Esophagus (tissue), 2 donors: Measurements from ENCODE around the gene EGFR. TPM values are rescaled to one million over a fixed set of nuclear protein-coding genes. Genes with fewer than 3 reads are reported as not detected.

ENCODE experiments used
- H3K27ac ChIP-seq, 2 donors: one replicate each; pipeline ENCODE4 v1.5.1; 2013; ENCODE audit warnings: low read depth in 2 of 2, mild to moderate bottlenecking in 2 of 2, inconsistent platforms in 1 of 2, low read length in 1 of 2, moderate library complexity in 1 of 2
- H3K27me3 ChIP-seq, 2 donors: one replicate each; pipeline ENCODE4 v1.6.1; 2013; ENCODE audit warnings: low read length in 2 of 2, control low read depth in 1 of 2, mild to moderate bottlenecking in 1 of 2; ENCODE audit not compliant: insufficient read depth in 2 of 2, control insufficient read depth in 1 of 2
- H3K36me3 ChIP-seq, 2 donors: one replicate each; pipeline ENCODE4 v1.6.1; 2013; ENCODE audit warnings: low read length in 1 of 2; ENCODE audit not compliant: control insufficient read depth in 2 of 2, insufficient read depth in 2 of 2
- H3K4me1 ChIP-seq, 2 donors: one replicate each; pipeline ENCODE4 v1.6.1; 2013; ENCODE audit warnings: low read length in 1 of 2; ENCODE audit not compliant: control insufficient read depth in 2 of 2, insufficient read depth in 2 of 2
- H3K4me3 ChIP-seq, 2 donors: one replicate each; pipeline ENCODE4 v1.5.1; 2013; ENCODE audit warnings: low read length in 2 of 2, mild to moderate bottlenecking in 2 of 2, low read depth in 1 of 2, moderate library complexity in 1 of 2
- H3K9me3 ChIP-seq, 2 donors: one replicate each; pipeline ENCODE4 v1.6.1; 2013; ENCODE audit warnings: mild to moderate bottlenecking in 2 of 2, low read depth in 1 of 2, low read length in 1 of 2, moderate library complexity in 1 of 2; ENCODE audit not compliant: control insufficient read depth in 2 of 2, insufficient read depth in 1 of 2
- WGBS, 2 donors: extraction: QIAGEN DNeasy Blood & Tissue Kit; methylation state at CpG; one replicate each; pipeline ENCODE4 v1.1.7; 2013; 5-methylcytosine and 5-hydroxymethylcytosine counted together
- polyA plus RNA-seq, 2 donors: library from polyadenylated mRNA; stranded (reverse); fragments of 200-250 nt; gene quantifications; one replicate each; pipeline ENCODE4 v1.2.3, GENCODE V29; 2013
- donor health status: healthy with polysubstance abuse.
- donor health status: Bipolar disorder and iron deficiency.

Gene EGFR
- polyA plus RNA-seq, 2 donors, result 12.8 to 16.1 TPM

- Histone ChIP-seq H3K4me1 (peaks cover 6 to 22% of the 10 kb centered on the region in 2 donors), H3K9me3 (no peaks in the 10 kb centered on the region), H3K36me3 (no peaks in the 10 kb centered on the region), H3K27ac (no peak overlapping the region), H3K27me3 (no peaks in the 10 kb centered on the region), H3K4me3 (no peak overlapping the region)
- WGBS, 2 donors, result 94 to 97% methylated on average over 10 of the region's 10 CpGs
These were observed 39.5 kb downstream of the EGFR start for GRCh38 chr7:55058314-55058713.

GRCh38 chr7:55059021-55059420, 40.2 kb downstream of the EGFR start:
- H3K9me3 ChIP-seq, result no peaks in the 10 kb centered on the region
- 73 to 76% methylated on average over 2 of the region's 2 CpGs for WGBS, 2 donors
- no peaks in the 10 kb centered on the region for H3K27me3 ChIP-seq
- peak overlapping the region in 1 of 2 donors; percentile 16 for H3K27ac ChIP-seq
- H3K36me3 ChIP-seq, result no peaks in the 10 kb centered on the region
- H3K4me1 ChIP-seq, result peaks cover 6 to 19% of the 10 kb centered on the region in 2 donors
- H3K4me3 ChIP-seq, result no peak overlapping the region

DNA sequence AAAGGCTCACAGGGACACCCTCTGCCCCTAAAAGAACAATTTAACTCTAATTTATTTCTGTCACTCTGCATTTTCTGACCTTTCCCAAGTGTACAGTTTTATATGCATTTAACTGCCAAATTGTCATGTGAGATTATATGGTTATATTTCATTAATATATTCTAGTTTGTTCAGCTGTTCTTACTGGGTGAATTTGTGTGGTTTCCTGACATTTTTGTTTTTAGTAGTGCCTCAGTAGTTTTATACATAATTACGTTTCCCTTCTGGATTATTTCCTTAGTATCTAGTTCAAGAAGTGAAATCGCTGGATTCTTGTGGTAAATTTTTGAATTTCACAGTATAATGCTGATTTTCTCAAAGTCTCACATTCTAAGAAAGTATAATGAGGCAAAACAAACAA, 41.3 kb downstream of the EGFR start:
- Histone ChIP-seq H3K27ac (no peak overlapping the region), H3K4me1 (peaks cover 0 to 9% of the 10 kb centered on the region in 2 donors), H3K27me3 (no peaks in the 10 kb centered on the region), H3K36me3 (no peaks in the 10 kb centered on the region), H3K4me3 (no peak overlapping the region), H3K9me3 (no peaks in the 10 kb centered on the region)
- WGBS, 2 donors, result 88 to 90% methylated on average over 2 of the region's 2 CpGs

GRCh38 chr7:55060636-55061022, 41.8 kb downstream of the EGFR start:
- WGBS, 2 donors, result 57 to 74% methylated on average over 6 of the region's 6 CpGs
- Histone ChIP-seq H3K27ac (peak overlapping the region in 1 of 2 donors; percentile 33), H3K4me1 (peaks cover 0 to 7% of the 10 kb centered on the region in 2 donors), H3K36me3 (no peaks in the 10 kb centered on the region), H3K4me3 (no peak overlapping the region), H3K9me3 (no peaks in the 10 kb centered on the region), H3K27me3 (no peaks in the 10 kb centered on the region)

DNA sequence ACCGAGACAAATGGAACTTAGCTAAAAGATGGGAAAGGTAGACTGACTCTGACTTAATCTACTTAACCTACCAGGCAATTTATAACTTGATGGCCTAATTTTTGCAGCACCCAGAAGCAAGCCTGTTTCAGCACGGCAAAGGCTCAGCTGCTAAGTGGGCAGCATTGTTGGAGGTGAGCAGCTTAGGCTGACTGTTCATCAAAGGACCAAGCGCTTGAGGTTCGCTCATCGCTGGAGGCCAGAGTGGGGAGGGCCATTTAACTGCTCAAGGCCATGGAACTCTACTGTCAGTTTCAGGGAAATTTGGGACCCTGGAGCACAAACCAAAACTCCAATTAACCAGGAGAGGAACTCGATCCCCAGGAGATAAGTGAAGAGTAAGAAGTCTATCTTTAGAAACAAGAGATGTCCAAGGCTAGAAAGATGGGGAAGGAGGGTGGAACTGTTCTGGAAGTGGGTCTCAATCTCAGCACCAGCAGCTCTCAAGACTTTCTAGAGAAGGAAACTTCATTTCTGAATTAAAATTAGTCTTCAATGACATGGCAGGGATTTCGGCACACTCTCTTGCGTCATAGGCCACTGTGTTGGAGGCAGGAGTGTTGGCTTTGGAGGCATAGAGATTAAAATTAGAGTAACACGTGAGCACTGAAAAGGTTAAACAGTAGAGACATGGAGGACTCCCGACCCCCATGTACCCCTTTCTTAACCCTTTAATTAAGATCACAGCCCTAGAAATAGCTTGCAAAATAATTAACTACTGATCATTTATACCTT, 43.1 kb downstream of the EGFR start:
- WGBS, 2 donors, result 81 to 82% methylated on average over 10 of the region's 10 CpGs
- H3K27me3 ChIP-seq, result no peaks in the 10 kb centered on the region
- no peak overlapping the region for H3K4me3 ChIP-seq
- H3K9me3 ChIP-seq, result no peaks in the 10 kb centered on the region
- H3K4me1 ChIP-seq, result peaks cover 0 to 2% of the 10 kb centered on the region in 2 donors
- H3K27ac ChIP-seq, result peak overlapping the region; percentile 16 to 50
- no peaks in the 10 kb centered on the region for H3K36me3 ChIP-seq

DNA sequence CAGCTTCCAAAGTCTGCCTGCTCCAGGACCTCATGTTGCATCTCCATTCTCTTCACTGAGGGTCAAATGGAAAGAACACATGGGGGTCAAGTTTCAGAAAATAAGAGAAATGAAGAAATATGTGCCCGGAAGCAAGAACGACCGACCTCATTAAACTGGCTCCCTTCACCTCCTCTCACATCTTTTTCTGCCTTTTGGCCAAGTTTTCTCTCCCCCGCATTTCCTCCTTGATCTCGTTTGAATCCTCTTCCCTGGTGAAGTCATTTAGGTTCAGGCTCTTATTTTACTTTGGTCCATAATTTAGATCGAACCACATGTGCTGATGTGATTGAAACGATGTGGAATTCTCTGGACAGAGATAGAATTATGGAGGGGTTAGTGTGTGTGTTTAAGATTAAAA, 44.2 kb downstream of the EGFR start:
- no peak overlapping the region for H3K27ac ChIP-seq
- H3K4me1 ChIP-seq, result peaks cover 0 to 8% of the 10 kb centered on the region in 2 donors

GRCh38 chr7:55063633-55064032, 44.8 kb downstream of the EGFR start:
- peak overlapping the region in 1 of 2 donors; percentile 24 for H3K27ac ChIP-seq
- H3K36me3 ChIP-seq, result peaks cover 0 to 3% of the 10 kb centered on the region in 2 donors
- peaks cover 0 to 3% of the 10 kb centered on the region in 2 donors for H3K9me3 ChIP-seq
- peaks cover 0 to 8% of the 10 kb centered on the region in 2 donors for H3K4me1 ChIP-seq
- no peaks in the 10 kb centered on the region for H3K27me3 ChIP-seq
- H3K4me3 ChIP-seq, result no peak overlapping the region
- 66 to 76% methylated on average over 5 of the region's 5 CpGs for WGBS, 2 donors

More for the DNA sequence above, 44.2 kb downstream of the EGFR start:
- Histone ChIP-seq H3K27me3 (no peaks in the 10 kb centered on the region), H3K9me3 (peaks cover 0 to 3% of the 10 kb centered on the region in 2 donors), H3K4me3 (no peak overlapping the region), H3K36me3 (peaks cover 0 to 3% of the 10 kb centered on the region in 2 donors)
- 85 to 90% methylated on average over 7 of the region's 7 CpGs for WGBS, 2 donors

DNA sequence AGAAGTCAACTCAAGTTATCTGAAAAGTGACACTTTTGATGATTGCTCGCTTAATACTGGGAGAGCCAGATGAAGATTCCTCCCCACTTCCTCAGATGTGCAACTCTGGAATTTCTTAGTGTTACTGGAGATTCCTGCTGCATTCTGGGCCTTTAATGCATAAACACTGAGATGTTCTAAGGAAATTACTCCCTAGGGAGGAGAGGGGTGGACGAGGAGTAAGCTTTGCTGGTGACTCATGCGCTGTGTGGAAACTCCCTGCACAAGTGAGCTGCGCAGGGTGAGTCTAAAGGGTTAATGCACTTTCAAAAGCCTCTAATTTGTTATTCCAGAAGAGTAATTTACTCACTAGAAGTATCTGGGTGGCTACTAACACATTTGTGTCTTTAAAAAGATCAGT, 46.3 kb downstream of the EGFR start:
- Histone ChIP-seq H3K36me3 (peaks cover 0 to 6% of the 10 kb centered on the region in 2 donors), H3K9me3 (peaks cover 0 to 3% of the 10 kb centered on the region in 2 donors), H3K27ac (peak overlapping the region in 1 of 2 donors; percentile 28), H3K4me3 (no peak overlapping the region), H3K27me3 (no peaks in the 10 kb centered on the region), H3K4me1 (peaks cover 0 to 8% of the 10 kb centered on the region in 2 donors)
- 25 to 29% methylated on average over 4 of the region's 4 CpGs for WGBS, 2 donors

GRCh38 chr7:55065511-55066229, 46.9 kb downstream of the EGFR start:
- Histone ChIP-seq H3K27ac (peak overlapping the region; percentile 85 to 95), H3K9me3 (peaks cover 0 to 3% of the 10 kb centered on the region in 2 donors), H3K4me3 (no peak overlapping the region), H3K27me3 (no peaks in the 10 kb centered on the region), H3K36me3 (peaks cover 0 to 6% of the 10 kb centered on the region in 2 donors), H3K4me1 (peaks cover 0 to 8% of the 10 kb centered on the region in 2 donors)
- 26 to 38% methylated on average over 10 of the region's 10 CpGs for WGBS, 2 donors
